Type B pancreatic cell (in vitro differentiated cells): Measurements from ENCODE around the gene CRHR1. TPM values are rescaled to one million over a fixed set of nuclear protein-coding genes. Genes with fewer than 3 reads are reported as not detected.

Source experiments
- DNase-seq: peaks from one replicate; pipeline ENCODE4 v3.0.0; 2021; ENCODE audit warnings: mixed read lengths; ENCODE audit not compliant: unreplicated experiment; ENCODE audit errors: extremely low spot score
- H3K27ac Mint-ChIP-seq: 2 replicates; pipeline ENCODE4 v1.8.0; 2021; ENCODE audit warnings: mild to moderate bottlenecking, mixed read lengths
- H3K27me3 Mint-ChIP-seq: 2 replicates; pipeline ENCODE4 v1.8.0; 2021; ENCODE audit warnings: mixed read lengths
- H3K36me3 Mint-ChIP-seq: 2 replicates; pipeline ENCODE4 v1.8.0; 2021; ENCODE audit warnings: mixed read lengths
- H3K4me1 Mint-ChIP-seq: one replicate; pipeline ENCODE4 v1.8.0; 2021; ENCODE audit warnings: mixed read lengths; ENCODE audit not compliant: unreplicated experiment
- H3K4me3 Mint-ChIP-seq: 2 replicates; pipeline ENCODE4 v1.8.0; 2021; ENCODE audit warnings: mild to moderate bottlenecking, mixed read lengths
- H3K9me3 Mint-ChIP-seq: 2 replicates; pipeline ENCODE4 v1.8.0; 2021; ENCODE audit warnings: mixed read lengths
- CTCF ChIP-seq: fragments of 200-600 bp; sonication (generic); conservative IDR thresholded peaks from 2 replicates; pipeline ENCODE4 v1.5.0; 2021; ENCODE audit warnings: antibody characterized with exemption, mild to moderate bottlenecking
- total RNA-seq: library from RNA; stranded (reverse); gene quantifications from 2 replicates; pipeline ENCODE4 v1.2.1, GENCODE V29; 2021; ENCODE audit warnings: low replicate concordance

Gene CRHR1
- total RNA-seq, 1 donor from 2014 or later = 0.43 TPM

- Mint-ChIP-seq H3K4me3 (no peak overlapping the region), H3K27me3 (peaks cover 56% of the 10 kb centered on the region), H3K36me3 (no peaks in the 10 kb centered on the region), H3K9me3 (no peaks in the 10 kb centered on the region), H3K27ac (peak overlapping the region; percentile 32), H3K4me1 (no peaks in the 10 kb centered on the region)
- DNase-seq = no peak
- no peak for TF ChIP-seq CTCF
Observed at GRCh38 chr17:45749831-45750335, 34.2 kb upstream of the CRHR1 start.

DNA sequence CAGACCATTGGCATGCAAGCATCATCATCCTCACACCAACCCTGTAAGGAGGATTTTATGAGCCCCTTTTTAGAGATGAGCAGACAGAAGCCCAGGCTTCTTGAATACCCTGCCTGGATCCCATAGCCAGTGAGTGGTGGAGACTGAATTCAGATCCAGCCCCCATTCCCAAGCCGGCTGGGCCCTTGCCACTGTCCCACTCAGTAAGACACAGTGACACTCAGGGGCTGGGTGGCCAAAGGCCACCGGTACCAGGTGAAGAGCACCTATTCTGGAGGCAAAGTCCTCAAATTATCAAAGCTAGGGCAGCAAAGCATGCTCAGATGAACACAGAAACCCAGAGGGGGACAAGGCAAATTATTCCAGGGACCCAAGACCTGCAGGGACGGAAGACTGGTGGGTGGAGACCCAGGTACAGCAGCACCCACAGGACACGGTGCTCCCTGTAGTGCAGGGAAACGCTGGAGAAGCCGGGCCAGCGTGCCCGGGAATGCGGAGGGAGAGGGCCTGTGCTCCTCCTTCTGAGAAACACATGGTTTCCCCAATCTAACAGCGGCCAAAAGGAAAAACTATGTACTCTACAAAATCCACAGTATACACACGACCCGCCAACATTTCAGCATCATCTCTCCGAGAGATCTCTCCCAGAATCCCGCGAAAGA lies 33.2 kb upstream of the CRHR1 start:
- DNase-seq = no peak
- no peak overlapping the region for H3K4me3 Mint-ChIP-seq
- no peak for TF ChIP-seq CTCF
- H3K9me3 Mint-ChIP-seq = no peaks in the 10 kb centered on the region
- H3K36me3 Mint-ChIP-seq = no peaks in the 10 kb centered on the region
- H3K4me1 Mint-ChIP-seq = no peaks in the 10 kb centered on the region
- no peak overlapping the region for H3K27ac Mint-ChIP-seq
- peaks cover 61% of the 10 kb centered on the region for H3K27me3 Mint-ChIP-seq

DNA sequence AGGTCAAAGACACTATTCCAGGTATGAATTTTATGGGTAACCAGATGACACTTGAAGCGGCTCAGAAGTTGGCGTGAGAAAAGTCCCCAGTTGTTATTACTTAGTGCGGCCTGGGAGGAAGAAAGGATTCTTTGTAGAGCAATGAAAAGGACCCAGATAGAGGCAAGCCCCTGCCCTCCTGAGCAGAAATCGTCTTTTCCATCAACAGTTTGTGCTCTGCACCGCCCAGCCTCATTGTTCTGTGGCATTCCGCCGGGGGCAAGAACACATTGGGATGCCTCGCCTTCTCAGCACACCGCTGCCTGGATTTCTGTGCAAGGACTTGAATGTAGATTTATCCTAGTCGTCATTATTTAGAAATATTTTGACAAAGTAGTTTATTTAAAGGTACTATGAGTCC lies 32.7 kb upstream of the CRHR1 start:
- no peak for TF ChIP-seq CTCF
- no peak overlapping the region for H3K27ac Mint-ChIP-seq
- H3K9me3 Mint-ChIP-seq = no peaks in the 10 kb centered on the region
- H3K4me1 Mint-ChIP-seq = no peaks in the 10 kb centered on the region
- no peak for DNase-seq
- H3K4me3 Mint-ChIP-seq = no peak overlapping the region
- no peaks in the 10 kb centered on the region for H3K36me3 Mint-ChIP-seq
- H3K27me3 Mint-ChIP-seq = peaks cover 62% of the 10 kb centered on the region

- Mint-ChIP-seq H3K27me3 (peaks cover 66% of the 10 kb centered on the region), H3K4me3 (no peak overlapping the region), H3K4me1 (no peaks in the 10 kb centered on the region), H3K27ac (no peak overlapping the region), H3K9me3 (no peaks in the 10 kb centered on the region), H3K36me3 (no peaks in the 10 kb centered on the region)
- no peak for TF ChIP-seq CTCF
- no peak for DNase-seq
Observed at GRCh38 chr17:45752246-45752645, 31.9 kb upstream of the CRHR1 start.

GRCh38 chr17:45753645-45754225 lies 30.4 kb upstream of the CRHR1 start:
- Mint-ChIP-seq H3K27ac (no peak overlapping the region), H3K4me1 (no peaks in the 10 kb centered on the region), H3K4me3 (no peak overlapping the region), H3K27me3 (peaks cover 72% of the 10 kb centered on the region), H3K9me3 (no peaks in the 10 kb centered on the region), H3K36me3 (no peaks in the 10 kb centered on the region)
- TF ChIP-seq CTCF = no peak
- no peak for DNase-seq
